H9 (cell line): Measurements from ENCODE around the gene OR52W1. TPM values are rescaled to one million over a fixed set of nuclear protein-coding genes. Genes with fewer than 3 reads are reported as not detected.

Source experiments
- DNase-seq: peaks from one replicate; pipeline ENCODE4 v3.0.0-alpha.2; 2017
- H2AFZ ChIP-seq: one replicate; pipeline ENCODE4 v1.6.1; 2013; ENCODE audit warnings: mild to moderate bottlenecking, low read length, control low read depth, moderate library complexity
- H2AK5ac ChIP-seq: 2 replicates; pipeline ENCODE4 v1.6.1; 2013; ENCODE audit warnings: low read length, control low read depth, mixed read lengths; ENCODE audit not compliant: insufficient read length
- H2BK120ac ChIP-seq: one replicate; pipeline ENCODE4 v1.6.1; 2013; ENCODE audit warnings: low read depth, mild to moderate bottlenecking, low read length, control low read depth, inconsistent platforms; ENCODE audit not compliant: poor library complexity, severe bottlenecking
- H2BK12ac ChIP-seq: 2 replicates; pipeline ENCODE4 v1.6.1; 2013; ENCODE audit warnings: low read length, control low read depth, mixed read lengths, low read depth; ENCODE audit not compliant: insufficient read length
- H2BK15ac ChIP-seq: 2 replicates; pipeline ENCODE4 v1.6.1; 2013; ENCODE audit warnings: low read depth, low read length, control low read depth
- H2BK20ac ChIP-seq: one replicate; pipeline ENCODE4 v1.6.1; 2013; ENCODE audit warnings: low read depth, mild to moderate bottlenecking, low read length, control low read depth, inconsistent platforms; ENCODE audit not compliant: poor library complexity, severe bottlenecking
- H2BK5ac ChIP-seq: 2 replicates; pipeline ENCODE4 v1.6.1; 2013; ENCODE audit warnings: low read length, control low read depth, mixed read lengths; ENCODE audit not compliant: insufficient read length
- H3K14ac ChIP-seq: 2 replicates; pipeline ENCODE4 v1.6.1; 2013; ENCODE audit warnings: low read length, control low read depth; ENCODE audit not compliant: insufficient read depth
- H3K18ac ChIP-seq: 2 replicates; pipeline ENCODE4 v1.6.1; 2013; ENCODE audit warnings: low read depth, mild to moderate bottlenecking, mixed read lengths, low read length, control low read depth; ENCODE audit not compliant: insufficient read length
- H3K23ac ChIP-seq: 2 replicates; pipeline ENCODE4 v1.6.1; 2013; ENCODE audit warnings: low read length, control low read depth, mixed read lengths, low read depth; ENCODE audit not compliant: insufficient read length
- H3K23me2 ChIP-seq: 2 replicates; pipeline ENCODE4 v1.6.1; 2013; ENCODE audit warnings: low read depth, mild to moderate bottlenecking, mixed read lengths, low read length, control low read depth; ENCODE audit not compliant: insufficient read length, poor library complexity, severe bottlenecking
- H3K27ac ChIP-seq: 2 replicates; pipeline ENCODE4 v1.5.1; 2013; ENCODE audit warnings: low read length, control low read depth, mixed read lengths, low read depth; ENCODE audit not compliant: insufficient read length
- H3K27me3 ChIP-seq: 2 replicates; pipeline ENCODE4 v1.6.1; 2013; ENCODE audit warnings: low read length, control low read depth, inconsistent platforms; ENCODE audit not compliant: insufficient read depth
- H3K4ac ChIP-seq: 2 replicates; pipeline ENCODE4 v1.6.1; 2013; ENCODE audit warnings: low read depth, mild to moderate bottlenecking, control low read depth, inconsistent platforms, low read length, moderate library complexity
- H3K4me1 ChIP-seq: 2 replicates; pipeline ENCODE4 v1.6.1; 2013; ENCODE audit warnings: low read length, control low read depth, inconsistent platforms; ENCODE audit not compliant: insufficient read depth
- H3K4me2 ChIP-seq: 2 replicates; pipeline ENCODE4 v1.6.1; 2013; ENCODE audit warnings: low read length, control low read depth, mixed read lengths; ENCODE audit not compliant: insufficient read length, insufficient read depth
- H3K56ac ChIP-seq: 2 replicates; pipeline ENCODE4 v1.6.1; 2013; ENCODE audit warnings: low read depth, mild to moderate bottlenecking, mixed read lengths, low read length, control low read depth; ENCODE audit not compliant: insufficient read length
- H3K79me1 ChIP-seq: 2 replicates; pipeline ENCODE4 v1.6.1; 2013; ENCODE audit warnings: low read depth, mild to moderate bottlenecking, moderate library complexity, low read length, control low read depth, inconsistent platforms; ENCODE audit not compliant: insufficient read depth, poor library complexity, severe bottlenecking
- H3K79me2 ChIP-seq: 2 replicates; pipeline ENCODE4 v1.6.1; 2013; ENCODE audit warnings: low read length, control low read depth, inconsistent platforms; ENCODE audit not compliant: insufficient read depth
- H3K9ac ChIP-seq: 2 replicates; pipeline ENCODE4 v1.6.1; 2013; ENCODE audit warnings: low read length, control low read depth, mixed read lengths; ENCODE audit not compliant: insufficient read length; ENCODE audit errors: extremely low read depth
- H3K9me3 ChIP-seq: one replicate; pipeline ENCODE4 v1.6.1; 2013; ENCODE audit warnings: low read depth, low read length, inconsistent platforms; ENCODE audit not compliant: control insufficient read depth
- H3T11ph ChIP-seq: one replicate; pipeline ENCODE4 v1.6.1; 2013; ENCODE audit warnings: mild to moderate bottlenecking, low read length, control low read depth, inconsistent platforms
- H4K20me1 ChIP-seq: one replicate; pipeline ENCODE4 v1.6.1; 2013; ENCODE audit not compliant: control insufficient read depth, insufficient read length, insufficient read depth
- H4K5ac ChIP-seq: 2 replicates; pipeline ENCODE4 v1.6.1; 2013; ENCODE audit warnings: low read depth, mild to moderate bottlenecking, mixed read lengths, low read length, control low read depth; ENCODE audit not compliant: insufficient read length
- H4K8ac ChIP-seq: replicated peaks from 2 replicates; pipeline ENCODE4 v1.6.1; 2013; ENCODE audit warnings: low read length, control low read depth, mixed read lengths, low read depth; ENCODE audit not compliant: insufficient read length
- H4K91ac ChIP-seq: 2 replicates; pipeline ENCODE4 v1.6.1; 2013; ENCODE audit warnings: low read depth, mild to moderate bottlenecking, moderate library complexity, mixed read lengths, low read length, control low read depth; ENCODE audit not compliant: insufficient read length
- H3K27ac Mint-ChIP-seq, 3 experiments: 2 replicates in 2 of 3; 3 replicates in 1 of 3; pipeline ENCODE4 v1.8.0; 2020 to 2021; ENCODE audit warnings: mixed read lengths in 3 of 3, mild to moderate bottlenecking in 1 of 3, moderate library complexity in 1 of 3
- H3K27me3 Mint-ChIP-seq: 2 replicates; pipeline ENCODE4 v1.8.0; 2021; ENCODE audit warnings: low read depth, mild to moderate bottlenecking, moderate library complexity, mixed read lengths
- H3K36me3 Mint-ChIP-seq, 3 experiments: 2 replicates in 2 of 3; 3 replicates in 1 of 3; pipeline ENCODE4 v1.8.0; 2020 to 2021; ENCODE audit warnings: low read depth in 3 of 3, mixed read lengths in 3 of 3; ENCODE audit not compliant: insufficient read depth in 1 of 3
- H3K4me1 Mint-ChIP-seq, 2 experiments: 2 replicates each; pipeline ENCODE4 v1.8.0; 2020; ENCODE audit warnings: mixed read lengths in 2 of 2
- H3K4me3 Mint-ChIP-seq, 2 experiments: 2 replicates in 1 of 2; 3 replicates in 1 of 2; pipeline ENCODE4 v1.8.0; 2020 to 2021; ENCODE audit warnings: mild to moderate bottlenecking in 2 of 2, mixed read lengths in 2 of 2, moderate library complexity in 1 of 2
- H3K9me3 Mint-ChIP-seq, 2 experiments: 2 replicates in 1 of 2; 3 replicates in 1 of 2; pipeline ENCODE4 v1.8.0; 2020; ENCODE audit warnings: mild to moderate bottlenecking in 2 of 2, mixed read lengths in 2 of 2, moderate library complexity in 1 of 2
- CTCF ChIP-seq: fragments of 200-600 bp; sonication (generic); conservative IDR thresholded peaks from 3 replicates; pipeline ENCODE4 v1.8.0; 2021; ENCODE audit warnings: antibody characterized with exemption, mild to moderate bottlenecking
- WGBS: extraction: QIAGEN DNeasy Blood & Tissue Kit; methylation state at CpG from one replicate; pipeline ENCODE4 v1.1.7; 2013; ENCODE audit warnings: missing lambda C conversion rate, low lambda C conversion rate, mixed read lengths; ENCODE audit not compliant: insufficient read length; ENCODE audit errors: extremely low coverage; 5-methylcytosine and 5-hydroxymethylcytosine counted together
- total RNA-seq: library from RNA; stranded (reverse); gene quantifications from 2 replicates; pipeline ENCODE4 v1.2.1, GENCODE V29; 2021

OR52W1 gene
- total RNA-seq, 1 experiment from 2014 or later: not detected

- peak overlapping the region; percentile 87 to 99 (median 97); a peak in 6 of 7 replicates for H3K27ac Mint-ChIP-seq
- Histone ChIP-seq H3K56ac (no peak overlapping the region), H3K27ac (no peak overlapping the region), H2BK20ac (no peak overlapping the region), H3K79me2 (peaks cover 13% of the 10 kb centered on the region; the same call in 1 of the 2 replicates), H2BK12ac (no peak overlapping the region), H3K4me1 (no peaks in the 10 kb centered on the region), H2AFZ (no peak overlapping the region), H2AK5ac (no peak overlapping the region), H3K9me3 (no peaks in the 10 kb centered on the region), H3K4me2 (peak overlapping the region; percentile 97), H3K23ac (no peak overlapping the region), H3K18ac (peak overlapping the region; percentile 85), H2BK120ac (no peak overlapping the region), H4K8ac (no peak overlapping the region), H4K91ac (no peak overlapping the region), H3T11ph (no peak overlapping the region), H3K79me1 (no peaks in the 10 kb centered on the region), H4K20me1 (no peaks in the 10 kb centered on the region), H4K5ac (no peak overlapping the region), H3K27me3 (no peaks in the 10 kb centered on the region), H3K23me2 (peaks cover 7% of the 10 kb centered on the region), H3K9ac (peak overlapping the region; percentile 77), H3K4ac (no peak overlapping the region), H2BK15ac (no peak overlapping the region), H3K14ac (peak overlapping the region; percentile 91), H2BK5ac (no peak overlapping the region)
- H3K36me3 Mint-ChIP-seq: no peaks in the 10 kb centered on the region
- WGBS: no CpG with 5 or more reads among the region's 10 CpGs
- DNase-seq: no peak
- H3K4me1 Mint-ChIP-seq: peaks cover 11 to 14% of the 10 kb centered on the region in 2 experiments
- H3K27me3 Mint-ChIP-seq: peaks cover 4% of the 10 kb centered on the region
- H3K4me3 Mint-ChIP-seq: peak overlapping the region; percentile 99
- TF ChIP-seq CTCF: no peak
- no peaks in the 10 kb centered on the region for H3K9me3 Mint-ChIP-seq
These were observed 35.0 kb downstream of the OR52W1 start for GRCh38 chr11:6233984-6234386.
